ENCODE results near the gene UAP1.

Gene UAP1

DNA sequence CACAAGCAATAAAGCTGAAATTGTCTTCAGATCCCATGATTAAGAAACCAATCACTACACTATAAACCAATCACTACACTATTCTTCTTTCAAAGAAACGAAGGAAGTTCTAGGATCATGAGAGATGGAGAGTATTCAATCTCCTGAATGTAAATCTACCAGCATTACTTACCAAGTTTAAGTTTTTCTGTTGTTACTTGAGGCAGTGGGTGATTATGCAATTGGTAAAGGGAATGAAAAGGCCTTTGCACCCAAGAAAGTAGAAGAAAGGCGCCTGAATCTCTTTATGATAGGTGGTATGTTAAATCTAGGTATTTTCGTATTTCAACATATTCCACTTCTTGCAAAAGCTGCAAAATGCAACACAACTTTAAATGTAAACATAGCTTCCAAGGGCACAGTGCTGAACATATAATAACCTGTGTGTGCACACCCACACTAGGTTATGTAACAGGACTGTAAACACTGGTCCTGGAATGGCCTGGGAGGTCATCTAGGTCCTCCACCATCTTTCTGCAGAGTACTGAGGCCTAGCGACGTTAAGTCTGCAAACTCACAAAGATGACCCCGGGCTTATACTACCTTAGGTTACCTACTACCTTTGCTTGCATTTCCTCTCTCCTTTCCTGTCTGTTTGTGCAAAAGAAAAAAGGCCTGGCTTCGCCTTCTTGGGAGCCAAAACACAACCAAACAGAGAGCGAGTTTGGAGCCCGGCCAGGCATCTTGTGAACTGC is 1.1 kb upstream of the UAP1 start:
- TF ChIP-seq, protein P1, sequence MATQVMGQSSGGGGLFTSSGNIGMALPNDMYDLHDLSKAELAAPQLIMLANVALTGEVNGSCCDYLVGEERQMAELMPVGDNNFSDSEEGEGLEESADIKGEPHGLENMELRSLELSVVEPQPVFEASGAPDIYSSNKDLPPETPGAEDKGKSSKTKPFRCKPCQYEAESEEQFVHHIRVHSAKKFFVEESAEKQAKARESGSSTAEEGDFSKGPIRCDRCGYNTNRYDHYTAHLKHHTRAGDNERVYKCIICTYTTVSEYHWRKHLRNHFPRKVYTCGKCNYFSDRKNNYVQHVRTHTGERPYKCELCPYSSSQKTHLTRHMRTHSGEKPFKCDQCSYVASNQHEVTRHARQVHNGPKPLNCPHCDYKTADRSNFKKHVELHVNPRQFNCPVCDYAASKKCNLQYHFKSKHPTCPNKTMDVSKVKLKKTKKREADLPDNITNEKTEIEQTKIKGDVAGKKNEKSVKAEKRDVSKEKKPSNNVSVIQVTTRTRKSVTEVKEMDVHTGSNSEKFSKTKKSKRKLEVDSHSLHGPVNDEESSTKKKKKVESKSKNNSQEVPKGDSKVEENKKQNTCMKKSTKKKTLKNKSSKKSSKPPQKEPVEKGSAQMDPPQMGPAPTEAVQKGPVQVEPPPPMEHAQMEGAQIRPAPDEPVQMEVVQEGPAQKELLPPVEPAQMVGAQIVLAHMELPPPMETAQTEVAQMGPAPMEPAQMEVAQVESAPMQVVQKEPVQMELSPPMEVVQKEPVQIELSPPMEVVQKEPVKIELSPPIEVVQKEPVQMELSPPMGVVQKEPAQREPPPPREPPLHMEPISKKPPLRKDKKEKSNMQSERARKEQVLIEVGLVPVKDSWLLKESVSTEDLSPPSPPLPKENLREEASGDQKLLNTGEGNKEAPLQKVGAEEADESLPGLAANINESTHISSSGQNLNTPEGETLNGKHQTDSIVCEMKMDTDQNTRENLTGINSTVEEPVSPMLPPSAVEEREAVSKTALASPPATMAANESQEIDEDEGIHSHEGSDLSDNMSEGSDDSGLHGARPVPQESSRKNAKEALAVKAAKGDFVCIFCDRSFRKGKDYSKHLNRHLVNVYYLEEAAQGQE (IDR thresholded peaks at IDR 0.05; ENCODE audit: insufficient read depth in 1 of 2, low read depth in 2 of 2, low read length in 2 of 2): no peak
- TF ChIP-seq POLR2AphosphoS5 (IDR thresholded peaks at IDR 0.05; ENCODE audit: low read depth, low read length): no peak
- TF ChIP-seq FOXP2 (optimal IDR thresholded peaks at IDR 0.05; ENCODE audit: borderline replicate concordance, extremely low read depth, extremely low read length, insufficient read depth): no peak
- no peak for TF ChIP-seq SIN3A (IDR thresholded peaks at IDR 0.05; ENCODE audit: borderline replicate concordance, insufficient read depth, low read length)
- no peak for TF ChIP-seq TAF1 (IDR thresholded peaks at IDR 0.05; ENCODE audit: borderline replicate concordance, insufficient read depth, low read length)

DNA sequence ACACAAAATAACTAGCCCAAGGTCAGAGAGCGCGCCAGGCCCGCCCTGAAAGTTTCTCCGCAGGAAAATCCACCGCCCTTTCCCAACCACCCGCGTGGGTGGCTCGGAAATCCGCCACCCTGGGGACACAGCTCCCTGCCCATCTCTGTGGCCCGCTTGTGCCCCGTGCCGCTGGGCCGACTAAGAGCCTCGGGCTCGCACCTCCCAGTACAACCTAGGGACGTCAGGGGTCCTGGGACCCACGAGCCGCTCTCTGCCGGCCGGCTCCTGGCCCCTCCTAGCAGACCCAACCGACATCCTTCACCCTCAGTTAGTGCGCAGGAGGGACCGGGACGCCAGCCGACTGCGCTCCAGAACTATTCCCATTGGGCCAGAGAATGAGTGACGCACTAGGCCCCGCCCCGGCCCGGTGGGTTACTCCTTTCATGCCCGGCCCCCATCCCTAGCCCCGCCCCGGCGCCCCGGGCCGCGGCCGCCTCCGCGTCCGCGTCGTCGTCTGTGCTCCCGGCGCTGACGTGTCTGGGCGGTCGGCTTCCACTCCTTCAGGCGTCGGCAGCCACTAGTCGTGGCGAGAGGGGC is 396 bp upstream of the UAP1 start:
- TF ChIP-seq POLR2AphosphoS5 (IDR thresholded peaks at IDR 0.05; ENCODE audit: low read depth, low read length): peak; percentile 79
- TF ChIP-seq, protein P1 (IDR thresholded peaks at IDR 0.05; ENCODE audit: insufficient read depth in 1 of 2, low read depth in 2 of 2, low read length in 2 of 2): no peak
- TF ChIP-seq TAF1 (IDR thresholded peaks at IDR 0.05; ENCODE audit: borderline replicate concordance, insufficient read depth, low read length): peak; percentile 72

DNA sequence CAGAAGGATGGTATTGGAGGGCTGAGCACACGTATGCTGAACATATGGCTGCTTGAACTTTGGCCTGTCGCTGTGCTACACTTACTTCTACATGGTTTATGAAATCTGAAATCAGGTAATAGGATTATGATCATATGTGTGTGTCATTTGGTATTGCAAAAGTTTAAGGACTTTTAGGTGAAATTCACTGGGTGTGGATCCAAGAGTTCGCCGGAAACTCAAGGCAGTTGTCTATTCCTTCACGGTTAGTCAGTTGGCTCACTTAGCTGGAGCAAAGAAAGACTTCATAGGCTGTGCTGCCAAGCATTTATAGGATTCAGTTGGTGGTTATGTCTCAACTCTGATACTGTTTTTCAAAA is 927 bp downstream of the UAP1 start:
- TF ChIP-seq TAF1 (IDR thresholded peaks at IDR 0.05; ENCODE audit: borderline replicate concordance, insufficient read depth, low read length): no peak
- no peak for TF ChIP-seq SIN3A (IDR thresholded peaks at IDR 0.05; ENCODE audit: borderline replicate concordance, insufficient read depth, low read length)
- TF ChIP-seq, protein P1 (IDR thresholded peaks at IDR 0.05; ENCODE audit: insufficient read depth in 1 of 2, low read depth in 2 of 2, low read length in 2 of 2): no peak
- no peak for TF ChIP-seq POLR2AphosphoS5 (IDR thresholded peaks at IDR 0.05; ENCODE audit: low read depth, low read length)
- TF ChIP-seq FOXP2 (optimal IDR thresholded peaks at IDR 0.05; ENCODE audit: borderline replicate concordance, extremely low read depth, extremely low read length, insufficient read depth): no peak

DNA sequence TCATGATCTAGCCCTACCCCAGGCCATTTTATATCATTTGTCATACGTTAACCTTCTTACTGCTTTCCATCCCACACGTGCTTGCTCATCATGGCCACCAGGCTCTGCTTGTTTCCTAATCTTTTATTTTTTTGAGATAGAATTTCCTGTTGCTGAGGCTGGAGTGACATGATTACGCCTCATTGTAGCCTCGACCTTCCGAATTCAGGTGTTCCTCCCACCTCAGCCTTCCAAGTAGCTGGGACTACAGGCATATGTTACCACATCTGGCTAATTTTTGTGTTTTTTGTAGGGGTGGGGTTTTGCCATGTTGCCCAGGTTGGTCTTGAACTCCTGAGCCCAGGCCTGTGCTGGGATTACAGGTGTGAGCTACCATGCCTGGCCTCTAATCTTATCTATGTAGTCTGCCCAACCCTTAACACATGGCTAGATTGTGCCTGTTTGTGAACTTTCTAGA is 3.3 kb downstream of the UAP1 start:
- TF ChIP-seq POLR2AphosphoS5 (IDR thresholded peaks at IDR 0.05; ENCODE audit: low read depth, low read length) (no peak), SIN3A (IDR thresholded peaks at IDR 0.05; ENCODE audit: borderline replicate concordance, insufficient read depth, low read length) (no peak), TAF1 (IDR thresholded peaks at IDR 0.05; ENCODE audit: borderline replicate concordance, insufficient read depth, low read length) (no peak), FOXP2 (optimal IDR thresholded peaks at IDR 0.05; ENCODE audit: borderline replicate concordance, extremely low read depth, extremely low read length, insufficient read depth) (no peak)
- TF ChIP-seq, protein P1 (IDR thresholded peaks at IDR 0.05; ENCODE audit: insufficient read depth in 1 of 2, low read depth in 2 of 2, low read length in 2 of 2): no peak
